Uterus (tissue), 2 donors: ENCODE data around the gene CD247.

Source experiments
- CTCF ChIP-seq, 4 experiments: fragments of 200-600 bp in 2 of 4; fragments of 450-650 bp in 2 of 4; sonication (generic) in 2 of 4; IDR thresholded peaks; one replicate each; pipeline ENCODE4 v1.5.1; 2016 to 2019; ENCODE audit warnings: antibody characterized with exemption in 4 of 4, mild to moderate bottlenecking in 2 of 4, moderate library complexity in 1 of 4
- POLR2A ChIP-seq, 2 donors: fragments of 450-650 bp; IDR thresholded peaks; one replicate each; pipeline ENCODE4 v1.6.1; 2016; ENCODE audit warnings: antibody characterized with exemption in 2 of 2, mild to moderate bottlenecking in 1 of 2, moderate library complexity in 1 of 2

DNA sequence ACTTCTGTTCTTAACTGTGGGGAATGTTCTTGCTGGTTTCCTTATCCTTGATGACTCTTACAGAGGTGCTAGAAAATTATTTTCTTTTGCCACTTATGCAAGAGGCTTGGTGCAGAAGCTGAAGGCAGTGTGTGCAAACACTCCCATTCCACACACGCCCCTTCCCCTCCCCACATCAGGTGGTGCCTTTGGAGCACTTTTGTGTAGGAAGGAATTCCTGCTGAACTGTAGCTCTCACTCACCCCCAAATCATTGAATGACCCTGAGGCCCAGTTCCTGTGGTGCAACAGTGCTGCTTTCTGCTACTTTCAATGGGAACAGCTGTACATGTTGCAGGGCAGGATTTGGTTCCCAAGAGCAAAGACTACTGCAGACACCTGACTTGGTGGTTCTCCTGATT, 101.8 kb downstream of the CD247 start:
- no peak for TF ChIP-seq CTCF (IDR thresholded peaks at IDR 0.05)
- no peak for TF ChIP-seq POLR2A (IDR thresholded peaks at IDR 0.05)
